GM19372 (cell line): ENCODE measurements around the gene CYB5R3.

ENCODE experiments used
- ATAC-seq: cut with Tn5 transposase; IDR thresholded peaks from one replicate; pipeline ENCODE4 v1.9.1; 2021; ENCODE audit warnings: mild to moderate bottlenecking, low read depth, moderate library complexity; ENCODE audit not compliant: unreplicated experiment

The CYB5R3 gene

DNA sequence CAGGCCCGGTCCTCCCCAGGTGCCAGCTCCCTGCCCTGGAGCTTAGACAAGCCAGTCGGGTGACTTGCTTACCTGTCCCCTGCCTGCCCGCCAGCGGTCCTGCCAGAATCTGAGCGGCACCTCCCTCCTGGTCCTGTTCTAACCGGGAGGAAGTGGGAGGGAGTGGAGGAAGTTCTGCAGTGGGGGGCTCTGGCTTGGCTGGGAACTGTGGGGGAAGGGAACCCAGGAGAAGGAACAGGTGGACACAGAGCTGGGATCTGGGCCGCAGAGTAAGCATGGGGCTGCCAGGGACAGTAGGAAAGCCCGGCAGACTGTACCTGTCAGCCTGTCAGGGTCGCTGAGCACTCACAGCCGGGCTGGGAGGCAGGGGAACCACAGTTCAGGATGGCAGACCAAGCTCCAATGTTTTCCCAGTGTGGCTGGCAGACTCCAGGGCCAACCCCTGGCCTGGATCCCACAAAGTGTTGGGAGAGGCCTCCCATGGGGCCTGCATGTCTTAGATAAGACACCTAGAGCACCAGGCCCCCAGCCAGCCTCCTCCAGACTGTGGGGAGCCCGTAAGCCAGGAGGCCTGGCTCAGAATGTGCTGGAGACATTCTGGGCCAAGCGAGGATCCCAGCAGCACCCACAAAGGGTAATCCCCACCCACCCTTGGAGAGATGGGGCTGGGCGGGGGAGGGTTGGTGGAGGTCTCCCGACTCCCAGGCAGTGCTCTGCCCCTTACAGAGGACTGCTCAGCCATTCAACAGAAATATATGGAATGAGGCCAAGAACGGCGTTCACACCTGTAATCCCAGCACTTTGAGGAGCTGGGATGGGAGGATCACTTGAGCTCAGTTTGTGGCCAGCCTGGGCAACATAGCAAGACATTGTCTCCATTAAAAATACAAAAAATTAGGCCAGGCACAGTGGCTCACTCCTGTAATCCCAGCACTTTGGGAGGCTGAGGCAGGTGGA is 2.3 kb downstream of the CYB5R3 start:
- ATAC-seq: no peak

DNA sequence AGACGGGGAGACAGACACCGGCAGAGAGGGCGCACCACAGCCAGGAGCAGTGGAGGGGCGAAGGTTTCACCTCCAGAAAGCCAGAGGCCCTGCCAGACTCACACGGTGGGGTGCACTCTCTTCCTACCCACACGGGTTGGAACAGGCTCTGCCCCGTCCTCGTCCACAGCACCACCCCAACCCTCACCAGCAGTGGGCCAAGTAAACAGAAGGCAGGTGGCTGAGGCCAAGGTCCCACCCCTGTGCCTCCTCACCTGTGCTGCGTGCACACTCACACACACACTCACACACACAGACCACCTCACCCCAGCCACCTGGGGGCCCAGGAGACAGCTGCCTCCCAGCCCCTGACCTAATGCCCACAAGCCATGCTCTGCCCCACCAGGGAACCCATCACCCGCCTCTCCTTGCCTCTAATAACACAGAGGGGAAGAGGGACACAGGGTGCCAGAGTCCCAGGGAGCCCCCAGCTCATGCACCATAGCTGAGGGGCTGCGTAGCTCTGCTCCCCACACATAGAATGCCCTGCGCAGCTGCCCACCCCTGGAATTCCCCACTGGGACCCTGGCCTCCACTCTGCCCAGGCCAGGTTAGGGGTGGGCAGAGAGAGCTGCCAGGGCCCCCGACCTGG is 3.1 kb downstream of the CYB5R3 start:
- ATAC-seq: no peak

DNA sequence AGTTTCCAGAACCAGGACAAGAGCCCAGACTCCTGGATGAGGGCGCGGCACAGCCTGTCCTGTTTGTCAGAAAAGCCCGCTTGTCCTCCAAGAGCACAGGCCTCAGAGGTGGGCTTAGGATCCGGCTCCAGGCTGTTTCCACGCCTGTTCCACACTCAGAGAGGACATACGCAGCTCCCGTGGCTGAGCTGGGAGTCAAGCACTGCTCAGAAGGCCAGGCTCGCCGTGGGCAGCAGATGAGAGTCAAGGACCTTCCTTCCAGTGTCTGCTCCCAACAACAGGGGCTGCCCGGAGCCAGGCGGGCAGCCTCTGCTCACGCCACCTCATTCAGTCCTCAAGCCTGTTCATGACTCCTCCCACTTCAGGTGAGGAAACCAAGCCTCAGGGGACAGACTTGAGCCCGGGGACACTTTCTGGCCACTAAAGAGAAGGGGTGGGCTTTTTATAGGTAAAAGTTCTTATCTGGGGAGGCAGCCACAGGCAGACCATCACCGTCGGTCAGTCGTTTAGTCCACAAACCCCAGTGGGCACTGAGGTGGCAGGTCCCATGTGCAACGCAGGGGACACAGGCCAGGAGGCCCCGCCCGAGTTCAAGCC is 3.8 kb downstream of the CYB5R3 start:
- no peak for ATAC-seq

DNA sequence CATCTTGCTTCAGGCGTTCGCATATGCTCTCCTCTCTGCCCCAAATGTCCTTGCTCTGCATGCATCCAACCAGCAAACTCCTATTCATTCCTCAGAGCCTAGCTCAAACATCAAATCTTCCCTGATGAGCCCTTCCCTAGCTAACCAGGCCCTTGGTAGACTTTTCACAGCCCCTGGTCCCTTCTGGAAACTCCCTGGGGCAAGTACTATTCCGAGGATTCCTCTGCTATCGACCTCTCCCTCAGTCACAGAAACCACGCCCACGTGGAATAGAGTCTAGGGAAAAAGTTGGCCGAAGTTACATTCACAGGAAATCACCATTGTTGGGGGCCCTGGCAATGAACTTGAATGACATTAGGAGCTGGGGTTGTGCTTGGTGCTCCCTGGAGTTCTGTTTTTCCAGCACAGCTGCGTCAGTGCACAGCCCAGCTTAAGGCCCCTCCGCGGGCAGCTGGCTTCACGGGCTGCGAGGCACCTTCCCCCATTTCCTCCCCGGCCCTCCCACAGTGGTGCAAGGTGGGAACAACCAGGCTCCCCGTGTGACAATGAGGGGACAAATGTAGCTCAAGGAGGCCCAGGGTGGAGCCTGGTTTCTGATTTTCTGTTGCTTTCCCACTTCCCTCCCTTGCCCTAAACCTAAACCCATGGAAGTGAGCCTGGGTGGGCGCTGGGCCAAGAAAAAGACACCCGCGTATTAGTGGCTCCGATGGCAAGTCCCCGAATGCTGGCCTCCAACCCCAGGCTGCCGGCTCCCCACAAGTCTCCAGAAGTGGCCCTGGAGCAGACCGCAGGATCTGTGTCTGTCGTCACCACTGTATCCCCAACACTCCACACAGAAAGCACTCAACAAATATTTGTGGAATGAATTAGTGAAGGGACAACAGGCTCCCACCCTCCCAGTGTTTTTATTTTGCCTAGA is 4.5 kb downstream of the CYB5R3 start:
- ATAC-seq: no peak

DNA sequence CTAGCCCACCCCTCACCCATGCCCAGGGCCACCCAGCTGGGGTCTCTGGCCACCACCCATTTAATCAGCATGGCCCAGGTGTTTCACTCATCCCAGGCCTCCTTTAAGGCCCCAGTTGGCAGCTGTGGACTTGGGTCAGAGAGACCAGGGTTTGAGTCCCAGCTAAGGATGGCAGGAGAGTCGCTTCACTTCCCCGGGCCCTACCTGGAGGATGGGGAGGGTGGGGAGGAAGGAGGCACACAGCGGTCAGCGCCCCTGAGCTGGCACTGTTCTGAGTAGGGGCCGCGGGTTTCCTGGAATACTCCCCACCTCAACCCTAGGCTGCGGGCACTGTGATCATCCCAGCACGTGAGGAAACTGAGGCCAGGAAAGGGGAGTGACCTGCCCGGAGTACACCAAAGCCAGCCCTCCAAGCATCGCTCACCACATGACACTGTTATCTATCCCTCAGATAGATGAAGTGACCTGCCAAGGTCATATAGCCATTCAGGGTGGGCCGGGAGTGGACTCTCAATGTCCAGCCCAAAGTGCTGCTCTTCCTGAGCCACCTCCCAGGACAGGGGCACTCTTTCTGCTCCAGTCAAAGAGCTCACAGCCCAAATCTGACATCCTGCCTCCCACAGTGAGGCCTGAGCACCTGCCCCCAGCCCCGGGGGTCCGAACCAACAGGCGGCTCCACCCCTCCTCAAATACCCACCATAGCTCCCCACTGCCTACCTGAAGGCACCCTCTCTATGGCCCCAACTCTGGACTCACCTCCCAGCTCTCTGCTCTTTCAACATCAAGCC is 5.4 kb downstream of the CYB5R3 start:
- ATAC-seq: no peak

DNA sequence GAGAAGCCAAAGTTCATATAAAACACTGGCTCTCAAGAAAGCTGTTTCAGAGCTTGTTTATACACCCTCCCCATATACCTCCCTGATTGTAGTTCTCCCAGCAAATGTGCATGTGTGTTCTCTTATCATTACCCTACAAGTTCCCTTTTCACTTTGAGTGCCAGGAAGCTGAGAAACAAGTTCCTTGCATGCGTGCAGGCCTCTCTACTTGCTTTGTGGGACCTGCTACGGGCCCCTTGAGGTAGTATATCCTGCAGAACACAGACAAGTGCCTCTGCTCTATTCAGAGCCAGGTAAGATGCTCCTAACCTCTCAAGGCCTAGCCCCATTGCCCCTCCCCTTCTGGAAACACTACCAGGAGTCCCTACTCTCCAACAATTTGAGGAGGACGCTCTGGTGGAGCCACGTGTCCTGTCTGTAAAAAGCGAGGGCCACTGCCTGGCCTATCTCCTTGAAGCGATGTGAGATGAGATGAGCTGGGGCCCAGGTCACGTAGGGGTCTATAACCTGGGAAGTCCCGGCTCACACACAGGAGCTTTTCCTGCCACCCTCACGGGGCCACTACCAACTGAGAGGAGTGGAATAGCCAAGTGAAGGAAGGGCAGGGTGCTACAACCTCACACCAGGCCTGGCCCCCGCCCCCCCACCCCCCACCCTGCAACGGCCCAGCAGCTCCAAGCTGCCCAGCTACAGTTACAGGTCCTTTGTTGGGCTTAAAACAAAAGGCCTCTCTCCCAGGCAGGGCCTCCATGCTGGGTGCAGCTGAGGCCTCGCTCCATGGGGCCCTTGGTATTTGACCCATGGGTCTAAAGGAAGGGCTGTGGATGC is 6.2 kb downstream of the CYB5R3 start:
- no peak for ATAC-seq

DNA sequence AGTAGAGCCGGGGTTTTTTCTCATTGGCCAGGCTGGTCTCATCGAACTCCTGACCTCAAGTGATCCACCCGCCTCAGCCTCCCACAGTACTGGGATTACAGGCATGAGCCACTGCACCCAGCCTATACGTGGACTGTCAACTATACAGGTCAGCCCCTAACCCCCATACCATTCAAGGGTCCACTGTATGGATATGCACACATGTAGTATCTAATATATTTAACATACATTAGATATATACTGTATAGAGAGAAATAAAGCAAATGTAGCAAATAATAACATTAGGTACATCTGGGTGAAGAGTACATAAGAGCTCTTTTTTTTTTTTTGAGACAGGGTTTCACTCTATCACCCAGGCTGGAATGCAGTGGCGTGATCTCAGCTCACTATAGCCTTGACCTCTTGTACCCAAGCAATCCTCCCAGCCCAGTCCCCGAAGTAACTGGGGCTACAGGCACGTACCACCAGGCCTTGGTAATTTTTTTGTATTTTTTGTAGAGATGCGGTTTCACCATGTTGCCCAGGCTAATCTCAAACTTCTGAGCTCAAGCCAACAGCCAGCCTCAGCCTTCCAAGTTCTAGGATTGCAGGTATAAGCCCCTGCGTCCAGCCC is 7.3 kb downstream of the CYB5R3 start:
- no peak for ATAC-seq

DNA sequence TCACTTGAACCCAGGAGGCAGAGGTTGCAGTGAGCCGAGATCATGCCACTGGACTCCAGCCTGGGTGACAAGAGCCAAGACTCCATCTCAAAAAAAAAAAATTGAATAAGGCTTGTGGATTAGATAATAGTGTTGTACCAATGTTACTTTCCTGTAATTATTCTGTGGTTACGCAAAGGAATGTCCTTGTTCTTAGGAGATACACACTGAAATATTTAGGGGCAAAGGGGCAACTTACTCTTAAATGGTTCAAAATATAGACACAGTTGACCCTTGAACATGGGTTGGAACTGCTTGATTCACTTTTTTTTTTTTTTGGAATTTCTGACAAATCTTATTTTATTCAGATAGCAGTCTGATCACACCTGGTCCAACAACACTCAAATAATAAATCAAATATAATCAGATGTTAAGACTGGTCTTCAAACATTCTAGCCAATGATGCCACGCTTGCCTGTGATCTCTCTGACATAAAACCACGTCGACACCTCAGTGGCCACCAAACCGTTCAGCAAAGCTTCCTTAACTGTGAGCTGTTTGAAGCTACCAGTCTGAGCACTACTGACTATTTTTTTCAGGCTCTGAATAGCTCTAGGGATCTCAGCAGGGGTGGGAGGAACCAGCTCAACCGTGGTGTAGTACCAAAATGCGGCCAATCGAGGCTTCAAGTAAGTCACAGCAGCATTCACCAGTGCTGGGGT is 9.5 kb downstream of the CYB5R3 start:
- no peak for ATAC-seq

DNA sequence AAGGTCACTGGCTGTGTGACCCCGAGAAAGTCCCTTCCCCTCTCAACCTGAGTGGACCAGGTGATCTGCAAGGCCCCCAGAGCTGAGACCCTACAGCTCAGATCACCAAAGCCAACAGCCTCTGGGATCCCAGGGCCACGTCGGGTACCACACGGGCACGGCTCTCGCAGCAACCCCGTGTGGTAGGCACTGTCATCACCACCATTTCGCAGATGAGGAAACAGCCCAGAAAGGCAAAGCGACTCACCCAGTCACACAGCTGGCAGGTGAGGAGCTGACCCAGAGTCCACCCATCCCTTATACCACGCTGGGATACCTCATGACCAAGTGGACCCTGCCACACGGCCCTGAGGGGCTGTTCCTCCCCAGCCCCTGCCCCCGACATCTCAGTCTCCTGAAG is 11.6 kb downstream of the CYB5R3 start:
- no peak for ATAC-seq

DNA sequence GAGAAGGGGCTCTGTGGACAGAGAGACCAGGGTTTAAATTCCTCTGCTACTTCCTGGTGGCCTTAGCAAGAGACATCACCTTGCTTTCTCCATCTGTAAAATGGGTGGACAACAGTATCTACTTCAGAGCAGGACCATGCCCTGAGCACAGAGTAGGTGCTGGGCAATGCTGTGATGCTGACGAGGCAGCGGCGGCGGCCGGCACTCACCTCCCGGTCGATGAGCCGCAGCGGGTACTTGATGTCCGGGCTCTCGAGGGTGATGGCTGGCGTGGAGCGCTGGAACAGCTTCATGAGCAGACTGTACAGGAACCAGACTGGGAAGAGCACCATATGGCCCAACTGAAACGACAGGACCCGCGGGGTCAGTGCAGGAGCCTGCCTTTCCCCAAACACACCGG is 12.7 kb downstream of the CYB5R3 start:
- no peak for ATAC-seq

DNA sequence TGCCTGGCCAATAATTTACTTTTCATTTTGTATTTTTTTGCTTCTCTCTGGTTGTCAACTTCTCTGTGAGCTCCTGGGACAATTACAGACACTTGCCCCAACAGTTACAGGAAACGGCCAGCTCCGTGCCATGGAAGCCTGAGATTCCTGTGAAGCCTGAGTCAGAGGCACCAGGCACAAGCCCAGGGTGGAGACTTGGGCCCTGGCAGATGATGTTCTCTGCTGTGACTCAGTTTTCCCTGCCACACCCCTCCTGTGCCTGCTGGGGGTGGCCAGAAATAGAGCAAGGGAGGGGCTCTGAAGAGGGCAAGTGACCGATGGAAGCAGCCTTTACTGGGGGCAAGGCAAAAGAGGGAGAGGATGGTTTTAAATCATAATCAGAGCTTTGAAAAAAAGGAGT is 13.7 kb downstream of the CYB5R3 start:
- no peak for ATAC-seq

DNA sequence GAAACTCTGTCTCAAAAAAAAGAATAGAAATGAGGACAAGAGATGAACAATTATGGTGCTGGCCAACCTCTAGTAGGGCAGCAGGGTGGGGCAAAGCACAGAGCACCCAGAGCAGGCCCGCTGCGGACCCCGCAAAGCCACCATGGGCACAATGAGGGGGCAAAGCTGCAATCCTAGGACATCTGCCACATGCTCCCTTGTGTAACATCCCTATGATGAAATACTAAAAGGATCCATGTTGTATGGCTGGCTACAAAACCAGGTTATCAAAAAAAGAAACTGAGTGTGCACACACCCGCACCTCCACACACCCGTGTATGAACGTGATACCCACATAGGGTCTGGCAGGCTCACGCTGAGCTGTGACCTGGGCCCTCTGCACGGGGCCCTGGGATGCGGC is 16.2 kb downstream of the CYB5R3 start:
- no peak for ATAC-seq

DNA sequence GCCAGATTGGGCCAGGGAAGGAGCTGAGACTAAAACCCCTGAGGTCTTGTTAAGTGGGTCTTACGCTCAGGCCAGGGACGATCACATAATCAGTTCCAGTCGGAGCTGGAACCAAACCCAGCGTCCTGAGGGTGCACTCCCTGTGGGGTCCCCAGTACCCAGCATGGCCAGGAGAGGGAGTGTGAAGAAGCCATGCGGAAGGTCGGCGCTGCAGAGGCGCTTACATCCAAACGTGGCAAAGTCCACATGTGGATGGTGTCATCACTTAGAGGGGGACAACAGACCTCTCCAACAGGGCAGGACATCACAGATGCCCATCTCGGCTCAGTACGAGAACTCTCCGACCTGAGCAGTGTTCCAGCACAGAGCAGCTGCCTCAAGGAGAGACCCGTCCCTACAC is 17.1 kb downstream of the CYB5R3 start:
- no peak for ATAC-seq

DNA sequence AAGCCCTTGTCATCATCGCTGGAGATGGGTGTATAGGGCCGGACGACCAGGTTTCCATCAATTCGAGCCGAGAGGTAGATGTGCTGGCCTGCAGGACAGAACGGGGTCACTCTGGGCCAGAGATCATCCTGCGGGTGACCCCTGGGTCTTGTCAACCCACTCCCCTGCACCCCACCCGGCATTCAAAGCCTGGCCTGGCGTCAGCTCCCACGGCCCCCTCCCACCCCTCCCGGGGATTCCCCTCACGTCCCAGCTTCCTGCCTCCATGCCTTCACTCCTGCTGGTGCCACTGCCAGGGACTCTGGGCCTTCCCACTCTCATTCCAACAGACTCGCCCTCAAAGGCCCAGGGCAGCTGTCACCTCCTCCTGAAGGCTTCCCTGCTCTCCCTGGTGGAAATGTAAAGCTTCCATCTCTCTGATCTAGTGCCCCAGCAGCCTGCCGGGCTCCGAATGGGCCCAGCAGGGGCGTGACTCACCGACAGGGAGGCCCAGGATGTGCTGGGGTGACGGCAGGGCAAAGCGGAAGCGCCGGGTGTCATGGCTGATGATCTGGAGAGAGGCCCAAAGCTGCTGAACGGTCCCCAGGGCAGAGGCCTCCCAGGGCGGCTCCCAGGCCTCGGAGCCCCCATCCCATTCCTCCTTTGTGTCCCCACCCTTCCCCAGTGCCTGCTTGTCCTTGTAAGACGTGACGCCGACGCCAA is 18.1 kb downstream of the CYB5R3 start:
- no peak for ATAC-seq

DNA sequence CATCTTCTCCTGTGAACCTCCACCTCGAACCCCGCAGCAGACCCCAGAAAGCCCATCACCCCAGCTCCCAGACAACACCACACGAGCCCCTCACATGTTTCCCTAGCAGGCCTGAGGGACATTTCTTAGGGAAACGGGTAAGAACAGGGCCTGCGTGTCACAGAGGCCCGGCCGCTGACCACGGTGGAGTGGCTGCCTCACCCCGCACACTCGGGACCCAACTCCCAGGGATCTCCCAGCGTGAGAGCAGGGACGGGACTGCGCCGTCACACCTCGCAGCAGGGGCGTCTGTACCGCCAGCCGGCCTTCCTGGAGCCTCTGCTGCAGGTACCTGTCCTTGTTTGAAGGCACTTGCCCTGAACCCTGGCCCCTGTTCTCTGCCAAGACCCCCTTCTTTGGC is 19.0 kb downstream of the CYB5R3 start:
- ATAC-seq: no peak

DNA sequence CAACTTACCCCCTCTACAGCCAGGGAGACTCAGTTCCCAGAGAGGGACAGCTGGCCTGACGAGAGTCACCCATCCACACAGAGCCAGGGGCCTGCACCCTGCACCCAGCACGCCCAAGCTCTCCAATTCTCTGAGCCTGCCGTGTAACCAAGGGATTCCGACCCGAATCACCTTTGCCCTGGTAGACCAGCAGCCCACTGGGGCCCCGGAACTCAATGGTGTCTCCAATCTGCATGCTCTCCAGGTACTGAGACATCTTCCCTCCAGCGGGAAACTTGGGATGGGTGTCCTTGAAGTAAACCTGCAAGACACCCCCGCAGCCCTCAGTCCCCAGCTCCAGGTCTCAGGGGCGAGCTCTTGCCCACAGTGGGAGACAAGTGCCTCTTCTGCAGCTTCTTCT is 21.2 kb downstream of the CYB5R3 start:
- ATAC-seq: no peak

DNA sequence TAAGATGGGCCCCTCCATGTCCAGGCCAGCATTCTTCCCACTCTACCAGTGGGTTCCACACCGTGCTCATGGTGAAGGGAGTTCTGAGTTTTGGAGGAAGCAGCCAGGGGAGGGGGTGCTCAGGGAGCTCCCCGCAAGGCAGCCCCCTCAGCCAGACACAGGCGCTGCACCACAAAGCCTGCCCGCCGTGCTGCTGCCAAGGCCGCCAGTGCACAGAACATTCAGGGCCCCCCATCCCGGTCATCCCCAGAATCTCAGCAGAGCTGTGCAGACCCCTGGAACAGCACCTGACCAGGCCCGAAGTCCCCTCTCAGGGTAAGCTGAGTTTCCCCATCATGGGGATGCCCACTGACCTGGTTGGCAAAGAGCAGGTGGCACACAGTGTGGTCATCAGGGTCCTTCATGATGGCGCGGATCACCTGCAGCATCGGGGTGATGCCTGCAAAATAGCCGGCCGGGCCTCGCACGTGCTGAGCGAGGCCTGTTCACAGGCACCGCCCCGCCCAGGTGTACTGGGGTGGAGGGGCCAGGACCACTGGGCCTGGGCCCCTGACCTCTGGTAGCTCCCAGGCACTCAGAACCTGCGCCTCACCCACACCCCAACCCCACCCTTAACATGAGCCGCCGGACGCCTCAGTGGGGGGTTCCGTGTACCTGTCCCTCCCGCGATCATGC is 22.1 kb downstream of the CYB5R3 start:
- ATAC-seq: no peak
